ENCODE measurements around the gene PARVB. TPM values are rescaled to one million over a fixed set of nuclear protein-coding genes. Genes with fewer than 3 reads are reported as not detected.

Gene PARVB
- total and polyA plus RNA-seq, 2 of the 8 experiments (the other 6 are each of a cell fraction or from before 2014, with no cell fraction given), result 14.5 to 18.6 TPM

DNA sequence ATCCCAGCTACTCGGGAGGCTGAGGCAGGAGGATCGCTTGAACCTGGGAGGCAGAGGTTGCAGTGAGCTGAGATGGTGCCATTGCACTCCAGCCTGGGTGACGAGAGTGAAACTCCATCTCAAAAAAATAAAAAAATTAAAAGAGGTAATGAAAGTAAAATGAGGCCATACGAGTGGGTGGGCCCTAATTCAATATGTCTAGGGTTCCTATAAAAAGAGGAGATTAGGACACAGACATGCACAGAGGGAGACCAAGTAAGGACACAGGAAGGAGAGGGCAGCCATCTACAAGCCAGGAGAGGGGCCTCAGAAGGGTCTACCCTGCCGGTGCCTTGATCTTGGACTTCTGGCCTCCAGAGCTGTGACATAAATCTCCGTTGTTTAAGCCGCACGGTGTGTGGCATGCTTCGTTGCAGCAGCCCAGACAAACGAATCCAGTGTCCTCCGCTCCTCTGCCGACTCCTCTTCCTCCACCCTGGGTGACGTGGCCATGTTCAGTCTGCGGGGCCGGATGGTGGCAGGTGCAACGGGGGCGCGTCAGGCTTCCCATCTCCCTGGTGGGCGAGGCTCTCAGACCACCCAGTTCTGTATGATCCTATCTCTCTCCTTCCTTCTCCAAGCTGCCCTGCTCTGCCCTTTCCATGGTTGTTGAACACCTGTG lies 105.0 kb downstream of the PARVB start (continued):
- TF ChIP-seq, protein P1, sequence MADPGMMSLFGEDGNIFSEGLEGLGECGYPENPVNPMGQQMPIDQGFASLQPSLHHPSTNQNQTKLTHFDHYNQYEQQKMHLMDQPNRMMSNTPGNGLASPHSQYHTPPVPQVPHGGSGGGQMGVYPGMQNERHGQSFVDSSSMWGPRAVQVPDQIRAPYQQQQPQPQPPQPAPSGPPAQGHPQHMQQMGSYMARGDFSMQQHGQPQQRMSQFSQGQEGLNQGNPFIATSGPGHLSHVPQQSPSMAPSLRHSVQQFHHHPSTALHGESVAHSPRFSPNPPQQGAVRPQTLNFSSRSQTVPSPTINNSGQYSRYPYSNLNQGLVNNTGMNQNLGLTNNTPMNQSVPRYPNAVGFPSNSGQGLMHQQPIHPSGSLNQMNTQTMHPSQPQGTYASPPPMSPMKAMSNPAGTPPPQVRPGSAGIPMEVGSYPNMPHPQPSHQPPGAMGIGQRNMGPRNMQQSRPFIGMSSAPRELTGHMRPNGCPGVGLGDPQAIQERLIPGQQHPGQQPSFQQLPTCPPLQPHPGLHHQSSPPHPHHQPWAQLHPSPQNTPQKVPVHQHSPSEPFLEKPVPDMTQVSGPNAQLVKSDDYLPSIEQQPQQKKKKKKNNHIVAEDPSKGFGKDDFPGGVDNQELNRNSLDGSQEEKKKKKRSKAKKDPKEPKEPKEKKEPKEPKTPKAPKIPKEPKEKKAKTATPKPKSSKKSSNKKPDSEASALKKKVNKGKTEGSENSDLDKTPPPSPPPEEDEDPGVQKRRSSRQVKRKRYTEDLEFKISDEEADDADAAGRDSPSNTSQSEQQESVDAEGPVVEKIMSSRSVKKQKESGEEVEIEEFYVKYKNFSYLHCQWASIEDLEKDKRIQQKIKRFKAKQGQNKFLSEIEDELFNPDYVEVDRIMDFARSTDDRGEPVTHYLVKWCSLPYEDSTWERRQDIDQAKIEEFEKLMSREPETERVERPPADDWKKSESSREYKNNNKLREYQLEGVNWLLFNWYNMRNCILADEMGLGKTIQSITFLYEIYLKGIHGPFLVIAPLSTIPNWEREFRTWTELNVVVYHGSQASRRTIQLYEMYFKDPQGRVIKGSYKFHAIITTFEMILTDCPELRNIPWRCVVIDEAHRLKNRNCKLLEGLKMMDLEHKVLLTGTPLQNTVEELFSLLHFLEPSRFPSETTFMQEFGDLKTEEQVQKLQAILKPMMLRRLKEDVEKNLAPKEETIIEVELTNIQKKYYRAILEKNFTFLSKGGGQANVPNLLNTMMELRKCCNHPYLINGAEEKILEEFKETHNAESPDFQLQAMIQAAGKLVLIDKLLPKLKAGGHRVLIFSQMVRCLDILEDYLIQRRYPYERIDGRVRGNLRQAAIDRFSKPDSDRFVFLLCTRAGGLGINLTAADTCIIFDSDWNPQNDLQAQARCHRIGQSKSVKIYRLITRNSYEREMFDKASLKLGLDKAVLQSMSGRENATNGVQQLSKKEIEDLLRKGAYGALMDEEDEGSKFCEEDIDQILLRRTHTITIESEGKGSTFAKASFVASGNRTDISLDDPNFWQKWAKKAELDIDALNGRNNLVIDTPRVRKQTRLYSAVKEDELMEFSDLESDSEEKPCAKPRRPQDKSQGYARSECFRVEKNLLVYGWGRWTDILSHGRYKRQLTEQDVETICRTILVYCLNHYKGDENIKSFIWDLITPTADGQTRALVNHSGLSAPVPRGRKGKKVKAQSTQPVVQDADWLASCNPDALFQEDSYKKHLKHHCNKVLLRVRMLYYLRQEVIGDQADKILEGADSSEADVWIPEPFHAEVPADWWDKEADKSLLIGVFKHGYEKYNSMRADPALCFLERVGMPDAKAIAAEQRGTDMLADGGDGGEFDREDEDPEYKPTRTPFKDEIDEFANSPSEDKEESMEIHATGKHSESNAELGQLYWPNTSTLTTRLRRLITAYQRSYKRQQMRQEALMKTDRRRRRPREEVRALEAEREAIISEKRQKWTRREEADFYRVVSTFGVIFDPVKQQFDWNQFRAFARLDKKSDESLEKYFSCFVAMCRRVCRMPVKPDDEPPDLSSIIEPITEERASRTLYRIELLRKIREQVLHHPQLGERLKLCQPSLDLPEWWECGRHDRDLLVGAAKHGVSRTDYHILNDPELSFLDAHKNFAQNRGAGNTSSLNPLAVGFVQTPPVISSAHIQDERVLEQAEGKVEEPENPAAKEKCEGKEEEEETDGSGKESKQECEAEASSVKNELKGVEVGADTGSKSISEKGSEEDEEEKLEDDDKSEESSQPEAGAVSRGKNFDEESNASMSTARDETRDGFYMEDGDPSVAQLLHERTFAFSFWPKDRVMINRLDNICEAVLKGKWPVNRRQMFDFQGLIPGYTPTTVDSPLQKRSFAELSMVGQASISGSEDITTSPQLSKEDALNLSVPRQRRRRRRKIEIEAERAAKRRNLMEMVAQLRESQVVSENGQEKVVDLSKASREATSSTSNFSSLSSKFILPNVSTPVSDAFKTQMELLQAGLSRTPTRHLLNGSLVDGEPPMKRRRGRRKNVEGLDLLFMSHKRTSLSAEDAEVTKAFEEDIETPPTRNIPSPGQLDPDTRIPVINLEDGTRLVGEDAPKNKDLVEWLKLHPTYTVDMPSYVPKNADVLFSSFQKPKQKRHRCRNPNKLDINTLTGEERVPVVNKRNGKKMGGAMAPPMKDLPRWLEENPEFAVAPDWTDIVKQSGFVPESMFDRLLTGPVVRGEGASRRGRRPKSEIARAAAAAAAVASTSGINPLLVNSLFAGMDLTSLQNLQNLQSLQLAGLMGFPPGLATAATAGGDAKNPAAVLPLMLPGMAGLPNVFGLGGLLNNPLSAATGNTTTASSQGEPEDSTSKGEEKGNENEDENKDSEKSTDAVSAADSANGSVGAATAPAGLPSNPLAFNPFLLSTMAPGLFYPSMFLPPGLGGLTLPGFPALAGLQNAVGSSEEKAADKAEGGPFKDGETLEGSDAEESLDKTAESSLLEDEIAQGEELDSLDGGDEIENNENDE (IDR thresholded peaks at IDR 0.05; ENCODE audit: insufficient replicate concordance, low read length), result no peak
- TF ChIP-seq SP2 (IDR thresholded peaks at IDR 0.05; ENCODE audit: low read length) (no peak), NRF1 (IDR thresholded peaks at IDR 0.05; ENCODE audit: low read depth, low read length) (no peak), KDM4A (IDR thresholded peaks at IDR 0.05; ENCODE audit: low read depth, low read length, severe bottlenecking) (no peak), CEBPB (IDR thresholded peaks at IDR 0.05; ENCODE audit: low read depth, low read length) (no peak), SAP30 (IDR thresholded peaks at IDR 0.05; ENCODE audit: insufficient read depth, insufficient replicate concordance, low read length) (no peak)
- TF ChIP-seq, protein P2, sequence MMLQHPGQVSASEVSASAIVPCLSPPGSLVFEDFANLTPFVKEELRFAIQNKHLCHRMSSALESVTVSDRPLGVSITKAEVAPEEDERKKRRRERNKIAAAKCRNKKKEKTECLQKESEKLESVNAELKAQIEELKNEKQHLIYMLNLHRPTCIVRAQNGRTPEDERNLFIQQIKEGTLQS (IDR thresholded peaks at IDR 0.05; ENCODE audit: insufficient read depth, low read depth, low read length), result no peak
